Activated naive CD4-positive, alpha-beta T cell treated with anti-CD3 and anti-CD28 coated beads, Interleukin-2, amount 50 U/mL, for 72 hours (primary cell): ENCODE data around the gene CDC16. TPM values are rescaled to one million over a fixed set of nuclear protein-coding genes. Genes with fewer than 3 reads are reported as not detected.
A peak's percentile ranks its signal among the peaks of the same experiment; 100 is the strongest.

Experiments
- ATAC-seq, 2 donors: fragments of 150-1000 bp; cut with Tn5 transposase; 2 replicates each; pipeline ENCODE4 v1.10.0; 2021; ENCODE audit warnings: mild to moderate bottlenecking in 2 of 2, moderate library complexity in 2 of 2
- DNase-seq, 2 donors: peaks; one replicate each; pipeline ENCODE4 v3.0.0; 2021 to 2022; ENCODE audit warnings: low spot score in 2 of 2
- H3K27ac Mint-ChIP-seq, 2 donors: one replicate each; pipeline ENCODE4 v1.8.0; 2022; ENCODE audit warnings: mild to moderate bottlenecking in 2 of 2, mixed read lengths in 2 of 2
- H3K36me3 Mint-ChIP-seq, 2 donors: one replicate each; pipeline ENCODE4 v1.8.0; 2022; ENCODE audit warnings: mixed read lengths in 2 of 2
- H3K9me3 Mint-ChIP-seq, 2 donors: one replicate each; pipeline ENCODE4 v1.8.0; 2022; ENCODE audit warnings: mixed read lengths in 2 of 2
- total RNA-seq, 2 donors: library from RNA; stranded (reverse); gene quantifications; one replicate each; pipeline ENCODE4 v1.2.3, GENCODE V29; 2022

CDC16 gene
- total RNA-seq, 2 donors from 2014 or later = 85.1 to 108 TPM

- peak overlapping the region; percentile 32 to 62 for H3K27ac Mint-ChIP-seq
- peaks cover 22 to 62% of the 10 kb centered on the region in 2 donors for H3K36me3 Mint-ChIP-seq
- no peaks in the 10 kb centered on the region for H3K9me3 Mint-ChIP-seq
- ATAC-seq = peak in 1 of 2 donors; percentile 14
- no peak for DNase-seq
These were observed 85.4 kb downstream of the CDC16 start for GRCh38 chr13:114320065-114320464.

GRCh38 chr13:114321256-114321655, 86.6 kb downstream of the CDC16 start:
- no peak for DNase-seq
- H3K9me3 Mint-ChIP-seq = no peaks in the 10 kb centered on the region
- H3K27ac Mint-ChIP-seq = no peak overlapping the region
- peaks cover 24 to 67% of the 10 kb centered on the region in 2 donors for H3K36me3 Mint-ChIP-seq
- ATAC-seq = no peak

Other genes starting within 250 kb of the CDC16 start
- gene RASA3, start 102.3 kb upstream of the CDC16 start, total RNA-seq = 10 to 100 TPM; 39.4 to 44.1 TPM
- gene CFAP97D2, start 55.6 kb upstream of the CDC16 start, total RNA-seq = not detected
- 10 to 100 TPM; 42.2 to 76.8 TPM for gene UPF3A, start 46.7 kb downstream of the CDC16 start, total RNA-seq
- 10 to 100 TPM; 29.2 to 40.5 TPM for gene CHAMP1, start 79.6 kb downstream of the CDC16 start, total RNA-seq